Immature natural killer cell (primary cell): ENCODE data around the gene GHDC. TPM values are rescaled to one million over a fixed set of nuclear protein-coding genes. Genes with fewer than 3 reads are reported as not detected.
"Not testable (repeated sequence)": the region's sequence is repeated elsewhere in the genome, so short reads cannot be mapped to it uniquely, and the experiment has no call there.

ENCODE experiments used
- DNase-seq, 3 donors: peaks; one replicate each; pipeline ENCODE4 v3.0.0; 2022; ENCODE audit warnings: mixed read lengths in 1 of 3
- H3K27ac Mint-ChIP-seq, 6 donors: one replicate each; pipeline ENCODE4 v1.8.0; 2020; ENCODE audit warnings: mixed read lengths in 6 of 6, mild to moderate bottlenecking in 5 of 6, inconsistent platforms in 4 of 6, moderate library complexity in 3 of 6
- H3K27me3 Mint-ChIP-seq, 3 donors: one replicate each; pipeline ENCODE4 v1.8.0; 2020 to 2021; ENCODE audit warnings: low read depth in 3 of 3, mild to moderate bottlenecking in 3 of 3, mixed read lengths in 3 of 3, moderate library complexity in 3 of 3, inconsistent platforms in 1 of 3
- H3K36me3 Mint-ChIP-seq, 3 donors: one replicate each; pipeline ENCODE4 v1.8.0; 2020; ENCODE audit warnings: mixed read lengths in 3 of 3, inconsistent platforms in 2 of 3, mild to moderate bottlenecking in 2 of 3
- H3K4me1 Mint-ChIP-seq, 2 donors: one replicate each; pipeline ENCODE4 v1.8.0; 2020; ENCODE audit warnings: inconsistent platforms in 2 of 2, mild to moderate bottlenecking in 2 of 2, mixed read lengths in 2 of 2, moderate library complexity in 1 of 2
- H3K4me3 Mint-ChIP-seq, 5 donors: one replicate each; pipeline ENCODE4 v1.8.0; 2020; ENCODE audit warnings: mild to moderate bottlenecking in 5 of 5, mixed read lengths in 5 of 5, inconsistent platforms in 3 of 5, moderate library complexity in 3 of 5
- H3K9me3 Mint-ChIP-seq, 6 donors: one replicate each; pipeline ENCODE4 v1.8.0; 2020; ENCODE audit warnings: mild to moderate bottlenecking in 6 of 6, mixed read lengths in 6 of 6, inconsistent platforms in 4 of 6, moderate library complexity in 3 of 6
- polyA plus RNA-seq, 3 donors: library from polyadenylated mRNA; unstranded; fragments of 300-500 nt; fragmentation: Illumina TruSeq; gene quantifications; one replicate each; pipeline ENCODE4 v1.2.3, GENCODE V29; 2021

GHDC gene
- polyA plus RNA-seq, 3 donors from 2014 or later: 15.8 to 21.1 (median 19.9) TPM

GRCh38 chr17:42142371-42142896, 51.9 kb downstream of the GHDC start:
- H3K4me3 Mint-ChIP-seq: no peak overlapping the region
- no peak for DNase-seq
- peaks cover 0 to 4% (median 0%) of the 10 kb centered on the region in 3 donors for H3K27me3 Mint-ChIP-seq
- H3K4me1 Mint-ChIP-seq: peaks cover 37 to 60% of the 10 kb centered on the region in 2 donors
- H3K36me3 Mint-ChIP-seq: peaks cover 0 to 6% (median 5%) of the 10 kb centered on the region in 3 donors
- H3K9me3 Mint-ChIP-seq: no peaks in the 10 kb centered on the region
- peak overlapping the region in 2 of 6 donors; percentile 18 to 37 for H3K27ac Mint-ChIP-seq

GRCh38 chr17:42141382-42141781, 52.9 kb downstream of the GHDC start:
- Mint-ChIP-seq H3K4me3 (no peak overlapping the region), H3K4me1 (peaks cover 35 to 55% of the 10 kb centered on the region in 2 donors), H3K9me3 (no peaks in the 10 kb centered on the region)

GRCh38 chr17:42140690-42141089, 53.6 kb downstream of the GHDC start:
- peaks cover 38 to 62% of the 10 kb centered on the region in 2 donors for H3K4me1 Mint-ChIP-seq
- not testable (repeated sequence) for H3K36me3 Mint-ChIP-seq

More at GRCh38 chr17:42141382-42141781, 52.9 kb downstream of the GHDC start:
- peaks cover 0 to 4% (median 0%) of the 10 kb centered on the region in 3 donors for H3K27me3 Mint-ChIP-seq
- no peak for DNase-seq
- peak overlapping the region in 2 of 6 donors; percentile 17 to 34 for H3K27ac Mint-ChIP-seq
- H3K36me3 Mint-ChIP-seq: peaks cover 0 to 6% (median 4%) of the 10 kb centered on the region in 3 donors

More at GRCh38 chr17:42140690-42141089, 53.6 kb downstream of the GHDC start:
- DNase-seq, H3K27ac Mint-ChIP-seq, H3K27me3 Mint-ChIP-seq, H3K4me3 Mint-ChIP-seq, H3K9me3 Mint-ChIP-seq: not testable (repeated sequence)

Other genes starting within 250 kb of the GHDC start
- 10 to 100 TPM; 22.8 to 56.3 (median 44.1) TPM for gene CNP, start 227.7 kb downstream of the GHDC start, polyA plus RNA-seq
- 10 to 100 TPM; 54.1 to 94.0 (median 55.8) TPM for gene DNAJC7, start 177.1 kb downstream of the GHDC start, polyA plus RNA-seq
- gene NKIRAS2, start 174.4 kb downstream of the GHDC start, polyA plus RNA-seq: 10 to 100 TPM; 21.5 to 33.6 (median 32.6) TPM
- gene C17orf113, start 143.9 kb downstream of the GHDC start, polyA plus RNA-seq: under 1 TPM in 2 of 3 donors, not detected in 1; 0.19 to 0.21 TPM
- under 1 TPM in 1 of 3 donors, not detected in 2; 0.44 TPM for gene ZNF385C, start 96.0 kb downstream of the GHDC start, polyA plus RNA-seq
- 10 to 100 TPM in 1 of 3 donors, 1 to 10 TPM in 2; 3.0 to 14.3 (median 9.8) TPM for gene DHX58, start 81.8 kb downstream of the GHDC start, polyA plus RNA-seq
- 1 to 10 TPM; 2.9 to 4.3 (median 3.5) TPM for gene KAT2A, start 73.1 kb downstream of the GHDC start, polyA plus RNA-seq
- gene HSPB9, start 71.7 kb downstream of the GHDC start, polyA plus RNA-seq: under 1 TPM in 1 of 3 donors, not detected in 2; 0.11 TPM
- gene RAB5C, start 39.5 kb downstream of the GHDC start, polyA plus RNA-seq: 100 to 1,000 TPM; 120 to 152 (median 133) TPM
- not detected for gene KCNH4, start 13.4 kb downstream of the GHDC start, polyA plus RNA-seq
- not detected for gene HCRT, start 9.0 kb downstream of the GHDC start, polyA plus RNA-seq
- gene STAT5B, start 81.9 kb upstream of the GHDC start, polyA plus RNA-seq: 10 to 100 TPM; 33.9 to 58.3 (median 37.8) TPM
- gene STAT5A, start 94.0 kb upstream of the GHDC start, polyA plus RNA-seq: 10 to 100 TPM; 33.2 to 62.9 (median 38.2) TPM
- 100 to 1,000 TPM; 110 to 205 (median 127) TPM for gene STAT3, start 193.9 kb upstream of the GHDC start, polyA plus RNA-seq
- gene CAVIN1, start 228.8 kb upstream of the GHDC start, polyA plus RNA-seq: not detected